H1 (cell line): ENCODE measurements around the gene LAYN. TPM values are rescaled to one million over a fixed set of nuclear protein-coding genes. Genes with fewer than 3 reads are reported as not detected.

Experiments used
- SP4 ChIP-seq: IDR thresholded peaks from 2 replicates; pipeline ENCODE4 v1.6.1; 2012; ENCODE audit warnings: low read length, inconsistent platforms
- ZNF274 ChIP-seq: IDR thresholded peaks from 2 replicates; pipeline ENCODE4 v1.7.0; 2012; ENCODE audit warnings: low read length, borderline replicate concordance; ENCODE audit errors: extremely low read depth
- polyA plus RNA-seq, 7 experiments: library from polyadenylated mRNA; depleted of rRNA in 3 of 7; stranded (reverse) in 5 of 7; unstranded in 2 of 7; fragments of >200 nt in 5 of 7; fragments of 200-250 nt in 2 of 7; gene quantifications; 1 replicate in 5 of 7; 2 replicates in 1 of 7; 4 replicates in 1 of 7; pipeline versions ENCODE4 v1.2.1 to v1.2.3, GENCODE V29; 2011 to 2013; ENCODE audit warnings: missing spikeins in 2 of 7, mixed read lengths in 2 of 7
- total RNA-seq: library from RNA; stranded (reverse); fragmentation: NEBNext Ultra II Directional; extraction: Animal tissue kit (Norgen Biotek cat#: 25700); gene quantifications from 2 replicates; pipeline ENCODE4 v1.2.1, GENCODE V29; 2021

LAYN gene
- total and polyA plus RNA-seq, 2 of the 8 experiments (the other 6 are each of a cell fraction or from before 2014, with no cell fraction given) = 4.2 to 9.3 TPM

DNA sequence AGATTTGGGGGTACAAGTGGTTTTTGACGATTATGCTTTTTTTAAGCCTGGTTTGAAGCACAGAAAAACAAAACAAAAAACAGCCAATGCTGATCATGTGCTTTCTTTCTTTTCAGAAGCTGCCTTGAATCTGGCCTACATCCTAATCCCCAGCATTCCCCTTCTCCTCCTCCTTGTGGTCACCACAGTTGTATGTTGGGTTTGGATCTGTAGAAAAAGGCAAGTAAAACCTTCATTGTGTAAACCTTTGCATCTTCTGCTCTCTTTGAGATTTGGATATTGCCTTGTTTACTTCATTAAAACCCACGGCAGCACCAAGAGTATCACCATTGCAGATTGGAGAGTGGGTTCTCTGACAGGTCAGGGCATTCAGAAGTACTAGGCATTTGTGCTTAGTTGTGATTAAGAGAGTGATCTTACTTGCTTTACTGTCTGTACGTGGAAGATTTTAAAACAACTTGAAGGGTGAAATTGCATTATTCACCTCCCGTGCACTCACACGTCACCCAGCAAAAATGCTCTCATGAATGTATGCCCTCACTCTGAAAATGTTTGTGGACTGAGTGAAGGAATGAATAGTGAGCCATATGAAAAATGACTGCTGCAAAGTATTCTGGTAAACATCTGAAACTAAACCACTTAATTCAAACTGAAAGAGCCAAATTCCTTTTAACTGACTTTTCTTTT is 17.0 kb downstream of the LAYN start (continued):
- TF ChIP-seq ZNF274 = no peak
- TF ChIP-seq SP4 = no peak
